GM21576 (cell line): ENCODE data around the gene RAB40C.

ENCODE experiments used
- ATAC-seq: cut with Tn5 transposase; IDR thresholded peaks from one replicate; pipeline ENCODE4 v1.9.1; 2021; ENCODE audit warnings: mild to moderate bottlenecking, moderate library complexity; ENCODE audit not compliant: unreplicated experiment

RAB40C gene

DNA sequence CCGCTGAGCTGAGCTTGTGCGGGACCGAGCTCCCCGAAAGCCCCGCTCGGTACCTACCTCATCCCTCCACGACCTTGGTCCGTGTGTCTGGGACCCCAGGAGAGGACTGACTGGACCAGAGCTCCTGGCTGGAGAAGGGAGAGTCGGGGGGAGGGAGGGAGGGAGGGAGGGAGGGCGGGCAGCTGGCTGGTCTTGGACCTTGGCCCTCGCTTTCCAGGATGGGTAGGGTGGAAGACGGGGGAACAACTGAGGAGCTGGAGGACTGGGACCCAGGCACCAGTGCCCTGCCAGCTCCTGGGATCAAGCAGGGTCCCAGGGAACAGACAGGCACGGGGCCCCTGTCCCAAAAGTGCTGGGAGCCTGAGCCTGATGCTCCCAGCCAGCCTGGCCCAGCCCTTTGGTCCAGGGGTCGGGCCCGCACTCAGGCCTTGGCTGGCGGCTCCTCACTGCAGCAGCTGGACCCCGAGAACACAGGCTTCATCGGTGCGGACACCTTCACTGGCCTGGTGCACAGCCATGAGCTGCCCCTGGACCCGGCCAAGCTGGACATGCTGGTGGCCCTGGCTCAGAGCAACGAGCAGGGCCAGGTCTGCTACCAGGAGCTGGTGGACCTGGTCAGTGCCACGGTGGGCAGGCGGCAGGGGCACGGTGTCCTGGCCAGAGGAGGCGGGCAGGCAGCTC lies 86.2 kb downstream of the RAB40C start:
- ATAC-seq: no peak

DNA sequence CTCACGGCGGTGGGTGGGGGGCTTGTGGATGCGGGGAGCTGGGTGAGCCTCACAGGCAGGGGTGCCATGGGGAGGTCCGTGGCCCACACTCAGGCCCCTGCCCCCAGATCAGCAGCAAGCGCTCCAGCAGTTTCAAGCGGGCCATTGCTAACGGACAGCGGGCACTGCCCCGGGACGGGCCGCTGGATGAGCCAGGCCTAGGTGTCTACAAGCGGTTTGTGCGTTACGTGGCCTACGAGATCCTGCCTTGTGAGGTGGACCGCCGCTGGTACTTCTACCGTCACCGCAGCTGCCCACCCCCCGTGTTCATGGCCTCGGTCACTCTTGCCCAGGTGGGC lies 86.7 kb downstream of the RAB40C start:
- no peak for ATAC-seq

DNA sequence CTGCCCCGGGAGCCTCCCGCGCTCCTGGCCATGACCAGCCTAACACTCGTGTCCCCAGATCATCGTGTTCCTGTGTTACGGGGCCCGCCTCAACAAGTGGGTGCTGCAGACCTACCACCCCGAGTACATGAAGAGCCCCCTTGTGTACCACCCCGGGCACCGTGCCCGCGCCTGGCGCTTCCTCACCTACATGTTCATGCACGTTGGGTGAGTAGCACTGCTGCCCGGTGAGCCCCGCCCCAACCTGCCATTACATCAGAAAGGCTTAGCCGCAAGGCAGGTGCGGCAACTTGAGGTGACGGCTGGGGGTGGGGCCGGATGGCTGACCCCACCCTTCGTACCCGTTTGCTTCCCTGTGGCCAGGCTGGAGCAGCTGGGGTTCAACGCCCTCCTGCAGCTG lies 87.0 kb downstream of the RAB40C start:
- no peak for ATAC-seq

DNA sequence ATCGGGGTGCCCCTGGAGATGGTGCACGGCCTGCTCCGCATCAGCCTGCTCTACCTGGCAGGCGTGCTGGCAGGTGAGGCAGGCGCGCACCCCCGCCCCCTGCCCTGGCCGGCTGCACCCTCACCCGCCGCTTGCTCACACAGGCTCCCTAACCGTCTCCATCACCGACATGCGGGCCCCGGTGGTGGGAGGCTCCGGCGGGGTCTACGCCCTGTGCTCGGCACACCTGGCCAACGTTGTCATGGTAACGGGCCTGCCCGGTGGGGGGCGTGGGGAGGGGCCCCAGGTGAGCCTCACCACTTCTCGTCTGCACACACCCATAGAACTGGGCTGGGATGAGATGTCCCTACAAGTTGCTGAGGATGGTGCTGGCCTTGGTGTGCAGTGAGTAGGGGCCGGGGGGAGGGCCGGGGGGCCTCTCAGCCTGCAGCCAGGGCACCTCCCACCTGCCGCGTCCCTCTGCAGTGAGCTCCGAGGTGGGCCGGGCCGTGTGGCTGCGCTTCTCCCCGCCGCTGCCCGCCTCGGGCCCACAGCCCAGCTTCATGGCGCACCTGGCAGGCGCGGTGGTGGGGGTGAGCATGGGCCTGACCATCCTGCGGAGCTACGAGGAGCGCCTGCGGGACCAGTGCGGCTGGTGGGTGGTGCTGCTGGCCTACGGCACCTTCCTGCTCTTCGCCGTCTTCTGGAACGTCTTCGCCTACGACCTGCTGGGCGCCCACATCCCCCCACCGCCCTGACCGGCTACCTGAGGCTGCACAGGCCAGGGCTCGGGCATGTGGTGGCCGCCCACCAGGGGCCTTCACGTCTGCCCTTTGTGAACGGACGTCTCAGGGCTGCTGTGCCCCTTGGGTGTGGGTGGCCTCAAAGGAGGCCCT lies 87.7 kb downstream of the RAB40C start:
- ATAC-seq: no peak

DNA sequence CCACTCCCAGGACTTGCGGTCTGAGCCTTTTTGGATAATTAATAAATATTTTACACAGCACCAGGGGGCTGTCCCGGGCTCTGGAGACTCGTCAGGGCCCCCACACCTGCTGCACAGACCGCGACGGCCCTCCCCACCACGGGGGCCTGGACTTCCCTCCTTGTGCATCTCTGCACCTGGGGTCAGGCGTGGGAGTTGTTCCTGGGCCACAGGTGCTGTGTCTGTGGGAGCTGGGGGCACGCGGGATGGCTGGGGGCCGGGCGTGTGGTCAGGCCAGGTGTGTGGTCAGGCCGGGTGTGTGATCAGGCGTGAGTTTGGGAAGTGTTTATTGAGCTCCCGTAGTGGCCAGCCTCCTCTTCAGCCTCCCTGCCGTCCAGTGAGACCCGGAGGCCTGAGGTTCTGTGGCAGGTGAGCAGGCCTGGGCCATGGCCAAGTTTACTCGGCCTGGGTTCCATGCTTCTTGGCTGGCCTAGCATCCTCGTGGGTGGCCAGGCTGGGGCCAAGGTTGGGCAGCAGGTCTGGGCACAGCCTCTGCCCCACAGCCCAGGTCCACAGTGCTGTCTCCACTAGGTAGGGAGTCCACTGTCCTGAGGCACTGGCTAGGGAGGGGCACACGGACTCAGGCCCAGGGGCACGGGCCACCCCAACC lies 88.5 kb downstream of the RAB40C start:
- no peak for ATAC-seq
